NCI-H128 (cell line): ENCODE results near the gene CDH23.

Experiments
- DNase-seq: peaks from one replicate; lab custom pipeline; 2025; ENCODE audit not compliant: unreplicated experiment; lab: John Stamatoyannopoulos, UW

The CDH23 gene

GRCh38 chr10:71554671-71555070, 158.0 kb downstream of the CDH23 start:
- DNase-seq, result no peak

- no peak for DNase-seq
Measured at GRCh38 chr10:71555087-71555723, 158.5 kb downstream of the CDH23 start.

GRCh38 chr10:71555724-71556119, 159.0 kb downstream of the CDH23 start:
- DNase-seq, result no peak

DNA sequence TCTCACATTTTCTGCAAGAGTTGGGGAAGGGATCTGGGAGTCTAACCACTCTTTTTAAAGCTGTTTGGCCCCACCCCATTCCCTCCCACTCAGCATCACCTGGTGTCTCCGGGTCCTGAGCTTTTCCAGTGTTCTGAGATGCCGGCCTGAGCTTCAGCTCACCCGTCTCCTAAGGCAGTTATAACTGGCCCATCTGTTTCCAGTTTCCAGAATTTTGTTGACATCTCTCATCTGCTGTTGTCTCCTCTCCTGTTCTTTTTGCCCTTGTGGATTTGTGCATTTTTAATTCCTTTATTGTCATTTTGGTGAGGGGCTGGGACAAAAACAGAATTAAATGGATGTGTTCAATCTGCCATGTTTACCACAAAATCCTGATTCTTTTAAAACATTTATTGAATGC, 162.3 kb downstream of the CDH23 start:
- no peak for DNase-seq

DNA sequence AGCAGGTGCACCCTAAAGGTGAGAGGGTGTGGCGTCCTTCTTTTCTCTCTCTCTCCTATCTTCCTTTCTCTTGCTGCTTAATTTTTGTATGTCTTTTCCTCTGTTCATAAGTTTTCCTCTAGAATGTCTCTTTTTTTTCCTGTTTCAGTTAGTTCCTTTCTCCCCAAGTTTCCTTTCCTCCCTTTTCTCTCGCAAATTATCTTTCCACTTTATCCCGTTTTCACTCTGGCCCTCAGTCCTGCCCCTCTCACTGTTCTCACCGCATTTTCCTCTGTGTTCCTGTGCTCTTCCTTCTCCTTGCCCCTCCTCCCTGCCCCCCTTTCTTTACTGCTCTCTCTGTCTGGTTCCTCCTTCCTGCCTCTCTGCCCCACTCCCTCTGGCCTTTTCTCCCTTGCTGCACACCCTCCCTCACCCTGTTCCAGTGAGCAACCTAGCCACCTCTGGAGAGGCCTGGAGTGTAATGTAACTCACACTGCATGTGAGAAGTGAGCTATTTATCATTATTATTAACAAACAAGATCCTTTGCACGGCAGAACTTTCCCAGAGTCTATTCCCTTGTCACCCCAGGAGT, 164.4 kb downstream of the CDH23 start:
- DNase-seq, result no peak

GRCh38 chr10:71562181-71562580, 165.5 kb downstream of the CDH23 start:
- DNase-seq, result no peak

DNA sequence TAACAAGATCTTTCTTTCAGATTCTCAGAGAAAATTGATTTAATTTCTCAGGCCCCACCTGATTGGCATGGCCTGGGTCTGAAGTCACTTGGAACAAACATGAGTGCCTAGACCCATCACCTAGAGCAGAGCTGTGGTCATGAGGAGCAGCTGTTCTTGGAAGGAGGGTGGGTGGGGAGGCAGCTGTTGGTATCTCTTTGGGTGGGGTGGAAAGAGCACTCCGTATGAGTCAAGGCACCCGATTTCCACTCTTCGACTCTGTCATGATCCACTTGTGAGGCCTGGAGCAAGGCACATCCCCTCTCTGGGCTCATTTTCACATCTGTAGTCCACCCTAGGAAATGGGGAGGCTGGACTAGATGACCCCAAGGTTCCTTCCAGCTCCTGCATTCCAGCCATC, 166.2 kb downstream of the CDH23 start:
- DNase-seq, result no peak

DNA sequence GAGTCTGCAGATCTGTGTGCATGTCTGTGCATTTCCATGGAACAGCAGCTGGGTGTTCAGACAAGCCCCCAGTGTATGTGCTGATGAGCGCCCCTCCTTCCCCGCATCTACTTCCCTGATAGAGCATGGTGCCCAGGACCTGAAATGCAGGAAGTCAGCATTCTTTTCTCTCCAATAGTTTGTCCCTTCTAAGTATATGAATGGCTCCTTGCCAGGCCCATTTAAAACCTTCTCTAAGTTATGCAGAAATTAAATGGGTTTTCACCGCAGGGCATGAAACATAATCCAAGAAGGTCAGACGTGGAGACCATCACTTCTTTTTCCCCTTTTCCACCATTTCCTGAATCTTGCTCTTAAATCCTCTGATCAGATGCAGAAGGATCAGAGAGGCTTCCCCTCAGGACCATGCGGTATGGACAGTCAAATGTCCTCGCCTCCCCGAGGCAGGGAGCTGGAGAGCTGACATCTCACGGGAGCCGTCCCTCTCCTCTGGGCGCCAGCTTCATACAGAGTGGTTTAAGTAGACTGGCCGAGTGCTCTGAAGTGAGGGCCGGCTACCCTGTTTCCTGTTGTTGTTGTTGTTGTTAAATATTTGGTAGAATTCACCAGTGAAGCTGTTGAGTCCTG, 167.6 kb downstream of the CDH23 start:
- no peak for DNase-seq

GRCh38 chr10:71565284-71566000, 168.7 kb downstream of the CDH23 start:
- no peak for DNase-seq

DNA sequence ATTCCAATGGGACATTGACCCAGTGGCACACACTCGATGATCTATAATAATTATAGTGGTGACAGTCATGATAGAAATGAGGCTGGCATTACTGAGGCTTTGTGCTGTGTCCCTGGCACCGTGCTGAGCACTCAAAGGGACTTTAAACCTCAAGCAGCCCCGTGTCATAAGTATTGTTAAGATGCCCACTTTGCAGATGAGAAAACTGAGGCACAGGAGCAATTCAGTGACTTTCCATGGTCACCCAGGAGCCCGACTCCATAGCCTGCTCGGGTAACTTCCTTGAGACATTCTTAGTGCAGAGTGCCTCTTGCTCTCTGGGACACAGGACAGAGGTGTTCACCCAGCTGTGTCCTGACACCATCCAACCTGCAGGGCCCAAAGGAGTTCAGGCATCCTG, 170.3 kb downstream of the CDH23 start:
- no peak for DNase-seq

DNA sequence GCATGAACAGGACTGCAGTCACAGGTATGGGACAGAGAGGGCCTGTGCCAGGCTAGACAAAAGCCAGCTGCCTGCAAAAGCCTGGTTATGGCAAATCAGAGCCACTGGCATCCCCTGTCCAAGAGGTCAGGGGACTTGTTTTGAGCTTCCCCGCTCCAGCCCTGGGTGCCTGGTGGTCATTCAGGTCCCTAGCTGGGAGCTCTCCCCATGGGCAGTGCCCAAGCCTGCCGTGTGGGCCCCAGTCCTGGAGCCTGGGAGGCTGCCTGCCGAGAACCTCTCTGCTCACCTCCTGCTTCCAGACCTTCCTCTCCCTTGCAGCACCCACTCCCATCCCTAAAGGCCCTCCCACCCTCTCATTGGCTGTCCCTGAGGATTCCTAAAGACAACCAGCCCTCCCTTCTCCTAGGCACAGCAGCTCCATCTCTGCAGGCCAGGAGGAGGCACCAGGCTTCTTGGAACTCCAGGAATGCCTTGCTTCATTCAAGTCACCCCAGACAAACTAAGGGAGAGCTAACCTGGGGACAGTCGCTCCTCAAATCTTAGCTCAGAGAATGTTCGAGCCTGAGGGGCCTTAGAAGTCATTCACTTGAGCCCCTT, 172.3 kb downstream of the CDH23 start:
- no peak for DNase-seq

- no peak for DNase-seq
Measured at GRCh38 chr10:71569775-71570588, 173.3 kb downstream of the CDH23 start.

- no peak for DNase-seq
Measured at GRCh38 chr10:71571460-71572175, 174.9 kb downstream of the CDH23 start.

DNA sequence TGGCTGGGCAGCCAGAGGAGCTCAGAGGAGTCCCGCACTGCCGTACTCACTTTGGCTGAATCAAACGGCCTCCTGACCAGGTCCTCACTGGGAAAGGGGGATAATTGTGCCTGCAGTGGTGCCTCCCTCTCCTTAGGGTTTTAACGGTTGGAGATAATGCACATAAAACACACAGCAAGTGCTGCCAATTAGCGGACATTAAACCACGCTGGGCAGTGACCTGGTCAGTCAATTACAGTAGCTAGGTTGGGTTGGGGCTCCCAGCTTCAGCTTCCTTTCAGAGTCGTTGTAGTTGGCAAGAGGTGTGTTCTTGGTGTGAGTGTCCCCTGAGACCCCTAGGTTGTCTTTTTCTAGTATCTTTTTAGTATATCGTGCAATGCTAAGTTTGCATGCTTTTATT, 176.2 kb downstream of the CDH23 start:
- no peak for DNase-seq

GRCh38 chr10:71573562-71574518, 177.1 kb downstream of the CDH23 start:
- no peak for DNase-seq

- no peak for DNase-seq
Measured at GRCh38 chr10:71575451-71575850, 178.7 kb downstream of the CDH23 start.

DNA sequence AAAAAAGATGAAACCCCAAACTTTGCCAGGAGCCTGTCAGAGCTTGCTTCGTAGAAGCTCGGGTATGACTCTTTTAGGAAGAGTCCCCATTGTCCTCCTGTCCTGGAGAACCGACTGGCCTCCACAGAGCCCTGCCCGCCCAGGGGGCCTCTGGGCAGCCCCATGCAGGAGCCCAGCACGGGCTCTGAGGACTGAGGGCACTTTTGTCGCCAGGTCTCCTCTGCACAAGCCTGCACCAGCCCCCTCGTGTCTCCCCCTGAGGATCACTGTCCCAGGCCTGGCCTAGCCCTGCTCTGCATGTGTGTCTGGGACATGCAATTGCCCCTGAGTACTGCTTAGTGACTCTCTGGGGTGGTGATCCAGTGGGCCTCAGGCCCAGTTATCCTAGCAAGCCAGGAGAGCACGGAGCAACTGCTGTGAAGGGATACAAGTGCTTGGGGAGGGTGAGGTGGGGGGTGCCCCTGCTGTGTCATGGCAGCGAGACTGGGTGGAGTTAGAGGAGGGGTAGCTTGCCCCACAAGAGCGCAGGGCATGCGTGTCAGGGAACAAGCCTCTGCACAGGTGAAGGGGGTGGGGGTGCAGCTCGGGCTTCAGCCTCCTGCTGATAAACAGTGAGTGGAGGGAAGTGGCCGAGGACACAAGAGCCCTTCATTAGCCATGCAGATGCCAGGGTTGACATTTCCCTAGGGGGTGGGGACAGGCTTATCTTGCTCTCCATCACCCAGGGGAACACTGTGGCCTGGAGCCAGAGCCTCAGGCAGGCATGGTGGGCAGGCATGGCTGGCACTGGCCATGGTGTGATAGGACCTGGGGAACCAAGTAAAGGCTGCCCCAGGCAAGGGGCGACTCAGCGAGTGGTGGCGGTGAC, 179.4 kb downstream of the CDH23 start:
- DNase-seq, result no peak

GRCh38 chr10:71576842-71577241, 180.1 kb downstream of the CDH23 start:
- no peak for DNase-seq
